Upper lobe of right lung (tissue), 1 donor: ENCODE results near the gene TMEM51. TPM values are rescaled to one million over a fixed set of nuclear protein-coding genes. Genes with fewer than 3 reads are reported as not detected.

Experiments used
- ATAC-seq: fragments of 200-7000 bp; cut with Tn5 transposase; one replicate; pipeline ENCODE4 v1.9.1; 2020; ENCODE audit warnings: mild to moderate bottlenecking, moderate library complexity
- DNase-seq: peaks from one replicate; pipeline ENCODE4 v3.0.0-alpha.2; 2020
- H3K27ac ChIP-seq: fragments of 200-600 bp; one replicate; pipeline ENCODE4 v1.8.0; 2022
- H3K27me3 ChIP-seq: fragments of 200-600 bp; one replicate; pipeline ENCODE4 v1.8.0; 2022; ENCODE audit warnings: mild to moderate bottlenecking
- H3K36me3 ChIP-seq: fragments of 200-600 bp; one replicate; pipeline ENCODE4 v1.8.0; 2022
- H3K4me1 ChIP-seq: fragments of 200-600 bp; one replicate; pipeline ENCODE4 v1.8.0; 2022
- H3K4me3 ChIP-seq: fragments of 200-600 bp; one replicate; pipeline ENCODE4 v1.8.0; 2022; ENCODE audit warnings: mild to moderate bottlenecking
- H3K9me3 ChIP-seq: fragments of 200-600 bp; one replicate; pipeline ENCODE4 v1.8.0; 2022
- CTCF ChIP-seq: fragments of 200-600 bp; IDR thresholded peaks from one replicate; pipeline ENCODE4 v1.8.0; 2022; ENCODE audit warnings: antibody characterized with exemption
- intact Hi-C: fragments of 100-400 bp; cut with DNase I; formaldehyde crosslinking; loops from one replicate; pipeline ENCODE4 v1.11.0; 2022
- total RNA-seq: library from RNA; stranded (reverse); fragmentation: NEBNext Ultra II Directional; extraction: Animal tissue kit (Norgen Biotek cat#: 25700); gene quantifications from one replicate; pipeline ENCODE4 v1.2.1, GENCODE V29; 2021
- donor health status: DM: no; HTN: yes; CAD: no; lungs with severe emphysema.

TMEM51 gene
- total RNA-seq, 1 donor from 2014 or later = 14.7 TPM

GRCh38 chr1:15191267-15191666 lies 37.7 kb downstream of the TMEM51 start:
- DNase-seq = no peak
- H3K4me3 ChIP-seq = no peak overlapping the region
- no peak for TF ChIP-seq CTCF
- H3K27ac ChIP-seq = no peak overlapping the region
- H3K9me3 ChIP-seq = no peaks in the 10 kb centered on the region
- no peak for ATAC-seq
- H3K36me3 ChIP-seq = no peaks in the 10 kb centered on the region
- H3K27me3 ChIP-seq = no peaks in the 10 kb centered on the region
- peaks cover 13% of the 10 kb centered on the region for H3K4me1 ChIP-seq
- intact Hi-C loops = no loop called here

GRCh38 chr1:15191770-15192169 lies 38.2 kb downstream of the TMEM51 start:
- DNase-seq (no peak), ATAC-seq (peak; percentile 54)
- intact Hi-C loops = no loop called here
- H3K9me3 ChIP-seq = no peaks in the 10 kb centered on the region
- H3K4me1 ChIP-seq = peaks cover 13% of the 10 kb centered on the region
- H3K4me3 ChIP-seq = no peak overlapping the region
- H3K27me3 ChIP-seq = no peaks in the 10 kb centered on the region
- H3K36me3 ChIP-seq = no peaks in the 10 kb centered on the region
- no peak overlapping the region for H3K27ac ChIP-seq
- no peak for TF ChIP-seq CTCF

GRCh38 chr1:15192916-15193550 lies 39.5 kb downstream of the TMEM51 start:
- DNase-seq (peak; percentile 45), ATAC-seq (no peak)
- intact Hi-C loops = no loop called here
- Histone ChIP-seq H3K36me3 (no peaks in the 10 kb centered on the region), H3K27me3 (no peaks in the 10 kb centered on the region), H3K27ac (no peak overlapping the region), H3K4me1 (peaks cover 12% of the 10 kb centered on the region), H3K4me3 (no peak overlapping the region), H3K9me3 (no peaks in the 10 kb centered on the region)
- TF ChIP-seq CTCF = no peak

GRCh38 chr1:15195420-15196052 lies 42.0 kb downstream of the TMEM51 start:
- no peak for ATAC-seq
- no peak for DNase-seq
- H3K4me1 ChIP-seq = peaks cover 11% of the 10 kb centered on the region

GRCh38 chr1:15196069-15196468 lies 42.5 kb downstream of the TMEM51 start:
- Histone ChIP-seq H3K4me3 (no peak overlapping the region), H3K36me3 (no peaks in the 10 kb centered on the region), H3K27me3 (no peaks in the 10 kb centered on the region), H3K9me3 (no peaks in the 10 kb centered on the region), H3K27ac (no peak overlapping the region), H3K4me1 (peaks cover 15% of the 10 kb centered on the region)
- no peak for DNase-seq
- no peak for ATAC-seq
- no peak for TF ChIP-seq CTCF
- intact Hi-C loops = no loop called here

More at GRCh38 chr1:15195420-15196052, 42.0 kb downstream of the TMEM51 start:
- TF ChIP-seq CTCF = no peak
- no peak overlapping the region for H3K27ac ChIP-seq
- intact Hi-C loops = no loop called here
- H3K36me3 ChIP-seq = no peaks in the 10 kb centered on the region
- H3K9me3 ChIP-seq = no peaks in the 10 kb centered on the region
- H3K27me3 ChIP-seq = no peaks in the 10 kb centered on the region
- H3K4me3 ChIP-seq = no peak overlapping the region
